22Rv1 (cell line): Measurements from ENCODE around the gene HBG2.

Experiments
- H3K27ac ChIP-seq: fragments of 450-650 bp; 2 replicates; pipeline ENCODE4 v1.5.1; 2017
- CTCF ChIP-seq: fragments of 450-650 bp; IDR thresholded peaks from 2 replicates; pipeline ENCODE4 v1.5.1; 2017; ENCODE audit warnings: mild to moderate bottlenecking
- ZFX ChIP-seq: fragments of 450-650 bp; IDR thresholded peaks from 2 replicates; pipeline ENCODE4 v1.6.1; 2017; ENCODE audit warnings: antibody characterized with exemption, borderline replicate concordance

HBG2 gene

DNA sequence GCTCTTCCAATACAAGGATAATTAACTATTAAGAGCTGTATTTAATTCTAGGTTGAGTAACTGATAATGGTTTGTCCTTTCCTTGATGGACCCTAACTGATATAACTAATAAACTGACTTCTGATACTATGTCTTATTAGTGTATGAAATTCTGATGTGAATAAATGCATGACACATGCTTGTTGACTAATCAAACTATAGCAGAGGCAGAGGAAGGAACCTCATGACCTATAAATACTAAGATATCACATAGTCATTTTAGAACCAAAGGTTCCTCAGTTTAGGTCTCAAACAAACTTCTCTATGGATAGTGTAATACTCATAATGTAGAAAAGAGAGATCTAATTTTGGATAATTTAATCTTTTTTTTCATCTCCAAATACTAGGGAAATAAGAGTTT lies 15.5 kb downstream of the HBG2 start:
- TF ChIP-seq ZFX = no peak
- no peak for TF ChIP-seq CTCF
- H3K27ac ChIP-seq = no peak overlapping the region

DNA sequence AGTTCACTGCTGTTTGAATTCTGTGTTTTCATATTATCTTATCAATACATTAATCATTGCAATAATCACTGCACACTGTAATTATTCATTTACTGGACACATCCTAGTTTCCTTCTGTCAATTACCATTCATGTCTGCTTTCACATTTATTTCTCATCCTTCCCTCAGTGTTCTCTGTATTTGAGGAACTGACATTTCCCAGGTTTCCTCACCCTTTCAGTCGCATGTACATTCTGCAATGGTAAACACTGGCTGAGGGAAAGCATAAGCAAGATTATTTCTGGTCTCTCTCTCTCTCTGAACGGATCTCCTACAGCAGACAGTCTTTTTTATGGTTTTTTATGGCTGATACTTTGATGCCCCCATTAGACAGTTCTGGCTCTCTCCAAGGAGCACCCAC lies 16.1 kb downstream of the HBG2 start:
- no peak overlapping the region for H3K27ac ChIP-seq
- TF ChIP-seq CTCF = no peak
- no peak for TF ChIP-seq ZFX

DNA sequence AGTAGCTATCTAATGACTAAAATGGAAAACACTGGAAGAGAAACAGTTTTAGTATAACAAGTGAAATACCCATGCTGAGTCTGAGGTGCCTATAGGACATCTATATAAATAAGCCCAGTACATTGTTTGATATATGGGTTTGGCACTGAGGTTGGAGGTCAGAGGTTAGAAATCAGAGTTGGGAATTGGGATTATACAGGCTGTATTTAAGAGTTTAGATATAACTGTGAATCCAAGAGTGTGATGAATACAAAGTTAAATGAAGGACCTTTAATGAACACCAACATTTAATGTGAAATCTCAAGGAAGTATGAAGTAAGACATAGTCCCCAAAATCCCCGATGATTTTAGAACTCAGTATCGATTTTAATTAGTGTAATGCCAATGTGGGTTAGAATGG lies 17.2 kb downstream of the HBG2 start:
- no peak for TF ChIP-seq ZFX
- TF ChIP-seq CTCF = no peak
- H3K27ac ChIP-seq = no peak overlapping the region

DNA sequence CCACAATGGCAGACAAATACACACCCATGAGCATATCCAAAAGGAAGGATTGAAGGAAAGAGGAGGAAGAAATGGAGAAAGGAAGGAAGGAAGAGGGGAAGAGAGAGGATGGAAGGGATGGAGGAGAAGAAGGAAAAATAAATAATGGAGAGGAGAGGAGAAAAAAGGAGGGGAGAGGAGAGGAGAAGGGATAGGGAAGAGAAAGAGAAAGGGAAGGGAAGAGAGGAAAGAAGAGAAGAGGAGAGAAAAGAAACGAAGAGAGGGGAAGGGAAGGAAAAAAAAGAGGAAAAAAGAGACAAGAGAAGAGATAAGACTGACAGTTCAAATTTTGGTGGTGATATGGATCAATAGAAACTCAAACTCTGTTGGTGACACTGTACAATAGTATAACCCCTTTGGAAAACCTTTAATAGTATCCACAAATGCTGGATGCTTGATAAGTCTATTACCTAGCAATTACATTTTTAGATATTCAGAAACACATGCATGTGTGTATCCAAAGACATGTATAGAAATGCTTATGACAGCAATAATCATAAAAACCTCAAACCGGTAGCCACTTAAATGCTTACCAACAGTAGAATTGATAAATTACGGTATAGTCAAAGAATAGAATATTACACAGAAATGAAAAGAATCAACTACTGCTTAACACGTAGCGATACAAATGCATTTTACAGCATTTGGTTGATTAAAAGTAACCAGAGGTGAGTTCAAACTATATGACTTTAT lies 19.1 kb downstream of the HBG2 start:
- no peak for TF ChIP-seq CTCF
- no peak for TF ChIP-seq ZFX
- no peak overlapping the region for H3K27ac ChIP-seq

- no peak within 1 kb of the TSS for H3K27ac ChIP-seq
- TF ChIP-seq ZFX (no peak), CTCF (no peak)
Measured at GRCh38 chr11:5234381-5234834, 20.2 kb downstream of the HBG2 start, which contains the start of gene HBD. Gene HBD (minus strand): TSS chr11:5234483. CDS start chr11:5234433, 50 bp downstream.

- no peak overlapping the region for H3K27ac ChIP-seq
- TF ChIP-seq CTCF (no peak), ZFX (no peak)
Measured at GRCh38 chr11:5233307-5233706, 21.3 kb downstream of the HBG2 start.

DNA sequence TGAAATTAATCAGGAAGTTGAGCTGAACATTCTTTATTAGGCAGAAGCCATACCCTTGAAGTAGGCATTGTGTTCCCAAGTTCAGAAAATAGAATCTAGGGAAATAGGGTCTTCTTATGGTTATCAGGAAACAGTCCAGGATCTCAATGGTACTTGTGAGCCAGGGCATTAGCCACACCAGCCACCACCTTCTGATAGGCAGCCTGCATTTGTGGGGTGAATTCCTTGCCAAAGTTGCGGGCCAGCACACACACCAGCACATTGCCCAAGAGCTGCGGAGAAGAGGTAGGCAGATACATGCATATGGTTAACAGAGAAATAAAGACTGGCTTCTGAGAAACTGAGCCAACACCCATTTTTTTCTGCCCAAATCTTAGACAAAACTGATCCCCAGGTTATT lies 21.8 kb downstream of the HBG2 start:
- TF ChIP-seq CTCF = no peak
- no peak for TF ChIP-seq ZFX
- no peak overlapping the region for H3K27ac ChIP-seq
